ENCODE results near the gene TRIM54. TPM values are rescaled to one million over a fixed set of nuclear protein-coding genes. Genes with fewer than 3 reads are reported as not detected.
"Not testable (repeated sequence)": the region's sequence is repeated elsewhere in the genome, so short reads cannot be mapped to it uniquely, and the experiment has no call there.

TRIM54 gene
- total RNA-seq, 1 donor from 2014 or later = not detected

DNA sequence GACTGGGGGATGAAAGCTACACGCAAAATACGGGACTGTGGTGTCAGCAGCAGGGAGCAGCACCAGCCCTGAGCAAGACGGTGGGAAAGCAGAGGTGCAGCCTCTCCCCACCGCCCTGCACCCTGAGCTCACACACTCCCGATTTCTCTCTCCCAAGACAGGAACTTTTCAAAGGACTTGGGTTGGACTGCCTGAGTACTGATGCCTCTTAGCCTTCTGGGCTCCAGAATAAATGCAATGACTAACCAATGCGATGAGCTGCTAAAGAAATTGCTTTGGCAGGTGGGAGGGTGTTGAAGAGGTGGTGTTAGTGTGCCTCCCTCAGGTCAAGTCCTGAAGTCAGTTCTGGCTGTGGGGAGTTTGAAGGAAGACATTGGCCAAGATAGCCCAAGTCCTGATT lies 9.6 kb downstream of the TRIM54 start:
- TF ChIP-seq CTCF (conservative IDR thresholded peaks at IDR 0.05) = no peak
- no peaks in the 10 kb centered on the region for H3K4me1 Mint-ChIP-seq
- no peak overlapping the region for H3K27ac Mint-ChIP-seq (ENCODE audit: unreplicated experiment)
- H3K9me3 Mint-ChIP-seq = no peaks in the 10 kb centered on the region
- peaks cover 68% of the 10 kb centered on the region for H3K27me3 Mint-ChIP-seq (ENCODE audit: low read depth)
- no peak for DNase-seq (ENCODE audit: low read depth, low spot score)
- H3K4me3 Mint-ChIP-seq = no peak overlapping the region
- no peaks in the 10 kb centered on the region for H3K36me3 Mint-ChIP-seq (ENCODE audit: low read depth)

DNA sequence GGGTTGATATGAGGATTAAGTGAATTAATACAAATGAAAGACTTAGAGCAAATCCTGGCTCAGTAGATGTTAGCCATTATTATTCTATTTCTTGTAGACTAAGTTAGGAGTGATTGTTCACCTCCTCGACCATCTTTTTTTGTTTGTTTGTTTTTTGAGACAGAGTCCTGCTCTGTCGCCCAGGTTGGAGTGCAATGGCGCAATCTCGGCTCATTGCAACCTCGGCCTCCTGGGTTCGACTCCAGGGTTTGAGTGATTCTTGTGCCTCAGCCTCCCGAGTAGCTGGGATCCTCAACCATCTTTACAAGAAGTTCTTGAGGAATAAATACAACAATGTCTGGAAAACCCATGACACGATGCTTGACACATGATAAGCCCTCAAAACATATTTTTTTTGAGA lies 12.7 kb downstream of the TRIM54 start:
- Mint-ChIP-seq H3K27me3 (ENCODE audit: low read depth) (peaks cover 52% of the 10 kb centered on the region), H3K4me3 (no peak overlapping the region), H3K36me3 (ENCODE audit: low read depth) (no peaks in the 10 kb centered on the region), H3K9me3 (no peaks in the 10 kb centered on the region), H3K4me1 (no peaks in the 10 kb centered on the region), H3K27ac (ENCODE audit: unreplicated experiment) (no peak overlapping the region)
- TF ChIP-seq CTCF (conservative IDR thresholded peaks at IDR 0.05) = no peak
- DNase-seq (ENCODE audit: low read depth, low spot score) = no peak

GRCh38 chr2:27296481-27296880 lies 14.3 kb downstream of the TRIM54 start:
- Mint-ChIP-seq H3K4me3 (no peak overlapping the region), H3K4me1 (no peaks in the 10 kb centered on the region), H3K9me3 (no peaks in the 10 kb centered on the region), H3K36me3 (ENCODE audit: low read depth) (no peaks in the 10 kb centered on the region), H3K27me3 (ENCODE audit: low read depth) (peaks cover 48% of the 10 kb centered on the region), H3K27ac (ENCODE audit: unreplicated experiment) (no peak overlapping the region)
- no peak for DNase-seq (ENCODE audit: low read depth, low spot score)
- TF ChIP-seq CTCF (conservative IDR thresholded peaks at IDR 0.05) = no peak

GRCh38 chr2:27297195-27297594 lies 15.0 kb downstream of the TRIM54 start:
- no peak for DNase-seq (ENCODE audit: low read depth, low spot score)
- Mint-ChIP-seq H3K27me3 (ENCODE audit: low read depth) (peaks cover 42% of the 10 kb centered on the region), H3K36me3 (ENCODE audit: low read depth) (no peaks in the 10 kb centered on the region), H3K9me3 (no peaks in the 10 kb centered on the region), H3K4me1 (no peaks in the 10 kb centered on the region), H3K27ac (ENCODE audit: unreplicated experiment) (no peak overlapping the region), H3K4me3 (no peak overlapping the region)
- TF ChIP-seq CTCF (conservative IDR thresholded peaks at IDR 0.05) = no peak

DNA sequence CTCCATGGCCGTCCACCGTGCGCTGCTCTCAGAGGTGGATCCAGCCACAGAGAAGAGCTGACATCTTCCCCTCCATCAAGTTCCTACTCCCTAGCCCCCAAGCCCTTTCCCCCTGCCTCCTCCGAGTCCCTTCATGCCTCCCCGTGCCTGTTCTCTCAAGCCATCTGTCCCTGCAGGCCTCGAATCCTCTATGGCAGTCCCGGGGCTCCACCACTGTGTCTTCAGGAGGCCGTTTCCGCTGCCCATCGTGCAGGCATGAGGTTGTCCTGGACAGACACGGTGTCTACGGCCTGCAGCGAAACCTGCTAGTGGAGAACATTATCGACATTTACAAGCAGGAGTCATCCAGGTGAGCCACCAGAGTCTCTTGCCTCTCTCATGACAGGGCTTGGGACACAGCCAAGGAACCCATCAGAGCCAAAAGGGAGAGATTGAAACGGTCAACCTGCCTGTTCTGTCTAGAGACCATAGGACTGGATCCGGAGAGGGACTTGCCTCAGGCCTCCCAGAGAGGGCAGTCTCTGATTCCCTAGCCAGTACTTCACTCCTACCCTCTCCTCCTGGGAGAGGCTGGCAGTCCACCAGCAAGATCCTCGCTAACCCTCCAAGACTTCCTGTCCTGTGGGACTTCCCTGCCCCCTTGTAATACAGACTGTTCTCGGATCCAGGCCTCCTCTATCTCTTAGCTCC lies 16.3 kb downstream of the TRIM54 start:
- DNase-seq (ENCODE audit: low read depth, low spot score) = no peak
- Mint-ChIP-seq H3K4me3 (no peak overlapping the region), H3K27ac (ENCODE audit: unreplicated experiment) (no peak overlapping the region), H3K4me1 (no peaks in the 10 kb centered on the region), H3K27me3 (ENCODE audit: low read depth) (peaks cover 30% of the 10 kb centered on the region), H3K9me3 (no peaks in the 10 kb centered on the region), H3K36me3 (ENCODE audit: low read depth) (no peaks in the 10 kb centered on the region)
- TF ChIP-seq CTCF (conservative IDR thresholded peaks at IDR 0.05) = no peak

DNA sequence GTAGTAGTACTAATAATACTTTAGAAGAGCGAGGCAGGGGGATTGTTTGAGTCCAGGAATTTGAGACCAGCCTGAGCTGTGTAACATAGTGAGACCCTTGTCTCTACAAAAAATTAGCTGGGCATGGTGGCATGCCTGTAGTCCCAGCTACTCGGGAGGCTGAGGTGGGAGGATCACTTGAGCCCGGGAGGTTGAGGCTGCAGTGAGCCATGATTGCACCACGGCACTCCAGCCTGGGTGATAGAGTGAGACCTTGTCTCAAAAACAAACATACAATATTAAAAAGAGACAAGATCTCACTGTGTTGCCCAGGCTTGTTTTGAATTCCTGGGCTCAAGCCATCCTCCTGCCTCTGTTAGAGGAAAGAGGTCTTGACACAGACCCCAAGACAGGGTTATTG lies 18.4 kb downstream of the TRIM54 start:
- H3K27me3 Mint-ChIP-seq (ENCODE audit: low read depth) = peaks cover 43% of the 10 kb centered on the region
- not testable (repeated sequence) for H3K27ac Mint-ChIP-seq (ENCODE audit: unreplicated experiment); H3K4me3 Mint-ChIP-seq; H3K4me1 Mint-ChIP-seq; DNase-seq (ENCODE audit: low read depth, low spot score); H3K9me3 Mint-ChIP-seq; H3K36me3 Mint-ChIP-seq (ENCODE audit: low read depth)
